Fibroblast of gingiva (primary cell): ENCODE measurements around the gene FFAR3.
"Not testable (repeated sequence)": the region's sequence is repeated elsewhere in the genome, so short reads cannot be mapped to it uniquely, and the experiment has no call there.

Experiments
- DNase-seq: peaks from one replicate; pipeline ENCODE4 v3.0.0-alpha.2; 2011; ENCODE audit warnings: low read depth

The FFAR3 gene

DNA sequence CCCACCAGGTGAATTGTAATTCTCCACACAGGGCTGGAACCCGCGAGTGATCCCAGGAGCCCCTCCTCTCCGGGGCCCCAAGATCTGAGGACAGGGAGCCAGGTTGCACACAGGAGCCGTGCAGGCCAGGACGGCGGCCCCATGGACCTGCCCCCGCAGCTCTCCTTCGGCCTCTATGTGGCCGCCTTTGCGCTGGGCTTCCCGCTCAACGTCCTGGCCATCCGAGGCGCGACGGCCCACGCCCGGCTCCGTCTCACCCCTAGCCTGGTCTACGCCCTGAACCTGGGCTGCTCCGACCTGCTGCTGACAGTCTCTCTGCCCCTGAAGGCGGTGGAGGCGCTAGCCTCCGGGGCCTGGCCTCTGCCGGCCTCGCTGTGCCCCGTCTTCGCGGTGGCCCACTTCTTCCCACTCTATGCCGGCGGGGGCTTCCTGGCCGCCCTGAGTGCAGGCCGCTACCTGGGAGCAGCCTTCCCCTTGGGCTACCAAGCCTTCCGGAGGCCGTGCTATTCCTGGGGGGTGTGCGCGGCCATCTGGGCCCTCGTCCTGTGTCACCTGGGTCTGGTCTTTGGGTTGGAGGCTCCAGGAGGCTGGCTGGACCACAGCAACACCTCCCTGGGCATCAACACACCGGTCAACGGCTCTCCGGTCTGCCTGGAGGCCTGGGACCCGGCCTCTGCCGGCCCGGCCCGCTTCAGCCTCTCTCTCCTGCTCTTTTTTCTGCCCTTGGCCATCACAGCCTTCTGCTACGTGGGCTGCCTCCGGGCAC lies 6.7 kb upstream of the FFAR3 start:
- DNase-seq, result no peak

DNA sequence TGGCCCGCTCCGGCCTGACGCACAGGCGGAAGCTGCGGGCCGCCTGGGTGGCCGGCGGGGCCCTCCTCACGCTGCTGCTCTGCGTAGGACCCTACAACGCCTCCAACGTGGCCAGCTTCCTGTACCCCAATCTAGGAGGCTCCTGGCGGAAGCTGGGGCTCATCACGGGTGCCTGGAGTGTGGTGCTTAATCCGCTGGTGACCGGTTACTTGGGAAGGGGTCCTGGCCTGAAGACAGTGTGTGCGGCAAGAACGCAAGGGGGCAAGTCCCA lies 6.1 kb upstream of the FFAR3 start:
- DNase-seq, result no peak

DNA sequence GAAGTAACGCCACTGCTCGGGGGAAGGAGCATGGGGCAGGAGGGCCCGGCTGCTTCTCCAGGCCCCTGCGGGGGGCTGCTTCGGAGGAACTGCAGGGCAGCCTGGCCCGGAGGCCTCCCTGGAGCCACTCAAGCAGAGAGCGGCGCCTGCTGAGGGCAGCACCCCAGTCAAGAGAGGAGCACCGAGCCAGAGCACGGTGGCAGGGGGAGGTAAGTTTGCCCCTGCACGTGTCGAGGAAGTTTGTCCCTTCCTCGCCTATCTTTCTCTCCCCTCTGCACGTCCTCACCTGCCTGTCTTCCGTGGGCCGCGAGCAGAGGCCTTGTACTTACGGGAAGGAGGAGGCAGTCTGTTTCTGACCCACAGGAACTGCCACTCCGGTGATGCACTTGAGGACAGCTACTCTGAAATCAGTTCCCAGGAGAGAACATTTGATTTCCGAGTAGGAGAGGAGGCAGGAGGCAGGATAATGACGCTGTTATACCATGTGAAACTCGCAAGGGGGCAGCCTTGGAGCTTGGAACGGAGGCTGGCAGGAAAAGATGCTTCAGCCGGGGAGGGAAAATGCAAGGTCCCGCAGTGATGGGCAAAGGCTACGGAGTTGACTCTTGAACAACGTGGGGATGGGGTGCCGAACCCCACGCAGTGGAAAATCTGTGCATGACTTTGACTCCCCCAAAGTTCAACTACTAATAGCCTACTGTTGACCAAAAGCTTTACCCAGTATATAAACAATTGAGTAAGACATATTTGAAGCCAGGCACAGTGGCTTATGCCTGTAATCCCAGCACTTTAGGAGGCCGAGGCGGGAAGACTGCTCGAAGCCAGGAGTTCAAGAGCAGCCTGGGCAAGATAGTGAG lies 5.6 kb upstream of the FFAR3 start:
- DNase-seq, result peak; percentile 54

DNA sequence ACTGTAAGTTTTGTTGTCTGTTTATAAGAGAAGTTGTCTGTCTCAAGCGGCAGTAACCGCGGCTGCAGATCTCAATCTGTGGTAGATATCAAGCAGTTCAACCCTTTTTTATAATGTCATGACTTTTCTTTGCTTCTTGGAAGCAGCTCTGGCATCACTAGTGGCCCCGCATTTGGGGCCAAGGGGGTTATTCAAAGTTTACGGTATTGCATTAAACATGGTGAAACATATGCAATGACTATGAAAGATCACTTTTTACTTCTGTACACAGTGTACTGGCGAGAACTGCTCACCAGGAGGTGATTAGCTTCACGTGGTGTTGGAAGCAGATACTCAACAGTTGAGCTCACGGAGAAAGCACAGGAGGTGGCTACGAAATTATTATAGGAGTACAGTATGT lies 4.6 kb upstream of the FFAR3 start:
- DNase-seq, result no peak

DNA sequence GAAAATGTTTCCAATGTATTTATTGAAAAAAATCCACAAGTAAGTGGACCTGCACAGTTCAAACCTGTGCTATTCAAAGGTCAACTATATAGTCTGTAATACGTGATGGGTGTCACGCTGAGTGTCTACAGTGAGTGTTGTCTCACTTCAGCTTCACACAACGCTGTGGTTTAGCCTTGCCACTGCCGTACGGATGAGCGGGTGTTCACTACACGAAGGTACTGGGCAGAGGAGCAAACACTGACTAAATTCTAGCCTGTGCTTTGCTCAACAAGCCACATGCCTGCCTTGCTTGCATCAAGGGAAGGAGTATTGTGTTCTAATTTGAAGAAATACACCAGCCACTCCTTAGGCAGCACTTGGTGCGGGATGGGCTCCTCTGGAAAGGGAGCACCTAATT lies 3.4 kb upstream of the FFAR3 start:
- no peak for DNase-seq

DNA sequence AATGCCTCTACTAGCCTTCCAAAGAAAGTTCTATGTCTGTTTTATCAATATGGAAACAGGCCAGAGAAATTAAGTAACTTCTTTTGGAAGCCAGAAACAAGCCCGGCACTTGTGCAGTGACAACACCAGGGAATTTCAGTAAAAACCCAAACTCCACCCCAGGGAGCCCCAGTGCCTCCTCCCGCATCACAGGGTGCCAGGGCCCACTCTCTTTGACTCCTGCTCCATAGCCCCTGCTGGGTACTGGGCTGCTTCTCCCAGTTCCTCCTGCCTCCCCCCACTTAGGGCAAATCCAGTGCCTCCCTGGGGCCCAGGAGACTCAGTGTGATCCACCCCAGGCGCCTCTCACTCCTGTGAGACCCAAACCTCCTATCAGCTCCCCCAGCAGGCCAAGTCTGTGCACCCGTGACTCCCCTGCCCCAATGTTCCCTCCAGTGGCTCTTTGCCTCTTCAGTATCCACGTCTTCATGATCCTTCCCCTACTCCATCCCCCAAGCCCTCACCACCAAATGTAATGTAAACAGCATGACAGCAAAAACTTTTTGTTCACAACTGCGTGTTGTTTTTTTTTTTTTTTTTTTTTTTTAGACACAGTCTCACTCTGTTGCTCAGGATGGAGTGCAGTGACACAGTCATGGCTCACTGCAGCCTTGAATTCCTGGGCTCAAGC lies 2.3 kb upstream of the FFAR3 start:
- DNase-seq, result no peak

DNA sequence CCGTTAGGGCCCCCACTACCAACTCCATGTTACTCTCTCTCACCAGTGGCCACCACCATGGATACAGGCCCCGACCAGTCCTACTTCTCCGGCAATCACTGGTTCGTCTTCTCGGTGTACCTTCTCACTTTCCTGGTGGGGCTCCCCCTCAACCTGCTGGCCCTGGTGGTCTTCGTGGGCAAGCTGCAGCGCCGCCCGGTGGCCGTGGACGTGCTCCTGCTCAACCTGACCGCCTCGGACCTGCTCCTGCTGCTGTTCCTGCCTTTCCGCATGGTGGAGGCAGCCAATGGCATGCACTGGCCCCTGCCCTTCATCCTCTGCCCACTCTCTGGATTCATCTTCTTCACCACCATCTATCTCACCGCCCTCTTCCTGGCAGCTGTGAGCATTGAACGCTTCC lies 574 bp downstream of the FFAR3 start:
- not testable (repeated sequence) for DNase-seq

DNA sequence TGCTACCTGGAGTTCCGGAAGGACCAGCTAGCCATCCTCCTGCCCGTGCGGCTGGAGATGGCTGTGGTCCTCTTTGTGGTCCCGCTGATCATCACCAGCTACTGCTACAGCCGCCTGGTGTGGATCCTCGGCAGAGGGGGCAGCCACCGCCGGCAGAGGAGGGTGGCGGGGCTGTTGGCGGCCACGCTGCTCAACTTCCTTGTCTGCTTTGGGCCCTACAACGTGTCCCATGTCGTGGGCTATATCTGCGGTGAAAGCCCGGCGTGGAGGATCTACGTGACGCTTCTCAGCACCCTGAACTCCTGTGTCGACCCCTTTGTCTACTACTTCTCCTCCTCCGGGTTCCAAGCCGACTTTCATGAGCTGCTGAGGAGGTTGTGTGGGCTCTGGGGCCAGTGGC lies 1.1 kb downstream of the FFAR3 start:
- not testable (repeated sequence) for DNase-seq

DNA sequence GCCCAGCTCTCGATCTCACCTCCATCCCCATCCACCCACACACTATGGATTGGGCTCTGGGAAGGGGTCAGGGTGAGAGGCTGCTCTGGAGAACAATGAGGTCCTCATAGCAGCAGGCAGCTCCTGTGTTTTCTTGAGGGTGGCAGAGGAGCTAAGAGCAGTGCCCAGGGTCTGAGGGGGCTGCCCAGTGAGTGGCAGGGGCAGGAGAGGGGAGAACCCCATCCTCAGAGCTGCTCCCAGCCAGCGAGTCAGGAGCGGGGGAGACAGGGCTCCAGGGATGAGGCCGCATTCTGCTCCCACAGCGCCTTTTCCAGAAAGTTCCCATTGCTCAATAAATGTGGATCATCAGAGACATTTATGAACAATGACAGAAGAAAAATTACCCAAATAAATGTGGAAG lies 1.8 kb downstream of the FFAR3 start:
- not testable (repeated sequence) for DNase-seq

DNA sequence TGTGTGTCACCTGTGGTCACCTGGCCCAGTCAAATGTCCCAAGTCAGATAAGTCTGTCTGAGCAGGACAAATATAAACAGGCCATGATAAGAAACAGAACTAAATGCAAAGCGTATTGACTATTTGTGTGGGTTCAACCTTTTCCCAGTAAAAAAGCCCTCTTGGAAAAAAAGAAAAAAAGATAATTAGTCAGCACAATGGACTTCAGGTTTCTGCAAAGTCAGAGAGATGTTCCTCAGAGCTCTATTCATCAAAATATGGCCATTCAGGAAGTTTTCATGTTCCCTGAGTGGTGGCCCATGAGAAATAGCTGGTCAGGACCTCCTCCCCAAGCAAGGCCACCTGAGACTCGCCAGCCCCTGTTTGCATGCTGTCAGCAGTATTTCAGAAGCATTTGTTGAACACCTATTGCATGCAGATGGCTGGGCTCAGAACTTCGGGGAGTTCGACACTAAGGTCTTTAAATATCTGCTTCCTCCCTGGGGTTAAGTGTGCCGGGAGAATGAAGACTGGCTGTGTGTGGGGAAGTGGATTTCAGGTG lies 2.7 kb downstream of the FFAR3 start:
- DNase-seq, result no peak

DNA sequence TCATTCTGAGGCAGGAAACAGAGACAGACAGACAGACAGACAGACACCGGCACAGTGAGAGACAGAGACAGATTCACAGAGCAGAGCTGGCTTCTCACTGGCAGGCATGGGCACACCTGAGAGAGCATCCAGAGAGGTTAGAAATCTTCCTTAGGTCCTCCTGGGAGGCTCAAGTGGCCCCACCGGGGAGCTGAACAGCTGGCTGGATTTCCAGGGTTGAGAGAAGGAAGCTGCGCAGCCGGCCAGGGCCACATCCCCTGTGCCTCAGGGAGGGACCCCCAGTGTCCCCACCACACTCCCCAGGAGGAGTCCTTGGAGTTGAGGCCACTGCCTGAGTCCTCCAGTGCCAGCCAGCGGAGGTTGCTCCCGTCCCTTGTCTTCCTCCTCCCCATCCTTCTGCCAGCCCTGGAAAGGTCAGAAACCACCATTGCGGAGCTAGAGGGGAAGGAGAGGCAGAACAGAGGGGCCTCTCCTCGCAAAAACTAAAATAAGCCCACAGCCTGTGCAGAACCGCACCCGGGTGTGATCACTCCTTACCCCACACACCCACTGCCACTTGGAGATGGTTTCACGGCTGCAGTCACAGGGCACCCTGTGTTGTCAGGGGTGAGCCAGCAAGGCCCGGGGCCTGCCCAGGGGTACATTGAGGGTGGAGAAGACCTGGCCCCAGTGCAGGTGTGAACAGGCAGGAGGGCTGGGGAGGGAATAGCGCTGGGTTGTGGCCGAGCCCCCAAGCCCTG lies 4.2 kb downstream of the FFAR3 start:
- no peak for DNase-seq

DNA sequence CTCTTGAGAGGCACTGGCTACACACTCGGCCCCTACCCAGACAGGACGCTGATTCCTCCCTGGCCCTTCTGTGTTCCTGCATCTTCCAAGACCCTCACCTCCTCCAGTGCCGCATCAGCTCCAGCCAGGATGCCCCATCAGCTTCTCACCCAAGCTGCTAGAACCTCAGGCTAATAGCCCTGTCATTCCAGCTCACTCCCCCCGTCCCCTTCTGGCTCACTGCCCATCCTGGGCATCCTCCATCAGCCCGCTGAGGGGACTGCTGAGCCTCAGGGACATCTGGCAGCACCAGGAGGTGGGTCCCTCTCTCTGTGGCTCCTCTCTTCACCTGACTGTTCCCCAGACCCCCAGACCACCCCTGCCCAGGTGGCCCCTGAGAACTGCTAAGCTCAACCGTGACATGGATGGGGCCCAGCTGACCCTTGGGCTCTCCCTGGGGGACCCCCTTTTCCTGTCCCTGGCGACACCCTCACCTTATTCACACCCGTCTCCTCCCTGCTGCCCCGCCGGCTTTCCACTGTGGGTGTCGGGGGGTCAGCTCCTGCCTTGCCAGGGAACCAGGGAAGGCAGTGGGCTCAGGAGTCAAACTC lies 4.8 kb downstream of the FFAR3 start:
- DNase-seq, result no peak

DNA sequence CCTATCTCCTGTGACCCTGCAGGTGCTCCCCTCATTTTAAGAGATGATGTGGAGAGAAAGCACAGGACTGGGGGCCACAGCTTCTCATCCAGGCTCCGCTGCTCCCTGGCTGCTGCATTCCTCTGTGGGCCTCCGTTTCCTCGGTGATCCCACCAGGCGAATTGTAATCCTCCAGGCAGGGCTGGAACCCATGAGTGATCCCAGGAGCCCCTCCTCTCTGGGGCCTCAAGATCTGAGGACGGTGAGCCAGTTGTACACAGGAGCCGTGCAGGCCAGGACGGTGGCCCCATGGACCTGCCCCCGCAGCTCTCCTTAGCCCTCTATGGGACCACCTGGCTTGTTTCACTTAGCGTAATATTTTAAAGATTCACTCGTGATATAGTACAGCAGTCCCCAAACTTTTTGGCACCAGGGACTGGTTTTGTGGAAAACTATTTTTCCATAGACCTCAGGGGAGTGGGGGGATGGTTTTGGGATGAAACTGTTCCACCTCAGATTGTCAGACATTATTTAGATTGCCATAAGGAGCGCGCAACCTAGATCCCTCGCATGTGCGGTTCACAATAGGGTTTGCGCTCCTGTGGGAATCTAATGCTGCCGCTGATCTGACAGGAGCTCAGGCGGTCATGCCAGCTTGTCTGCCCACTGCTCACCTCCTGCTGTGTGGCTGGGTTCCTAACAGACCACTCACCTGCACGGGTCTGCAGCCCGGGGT lies 5.6 kb downstream of the FFAR3 start:
- no peak for DNase-seq

DNA sequence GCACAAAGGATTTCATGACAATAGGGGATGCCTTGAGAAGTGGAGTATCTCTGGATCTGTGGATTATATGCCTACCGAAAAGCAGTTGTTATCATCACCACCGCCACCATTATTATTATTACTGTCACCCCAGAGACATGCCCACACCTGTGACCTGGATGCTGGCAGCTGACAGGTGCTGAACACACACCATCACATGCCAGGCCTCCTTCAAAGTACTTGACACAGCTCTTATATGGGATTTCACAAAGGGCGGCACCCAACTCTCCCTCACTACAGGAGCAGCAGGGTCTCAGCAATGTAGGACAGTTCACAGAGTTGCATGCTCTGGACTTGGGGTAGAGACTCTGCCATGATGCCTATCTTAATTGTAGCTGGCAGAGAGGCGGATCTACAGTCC lies 7.0 kb downstream of the FFAR3 start:
- no peak for DNase-seq

DNA sequence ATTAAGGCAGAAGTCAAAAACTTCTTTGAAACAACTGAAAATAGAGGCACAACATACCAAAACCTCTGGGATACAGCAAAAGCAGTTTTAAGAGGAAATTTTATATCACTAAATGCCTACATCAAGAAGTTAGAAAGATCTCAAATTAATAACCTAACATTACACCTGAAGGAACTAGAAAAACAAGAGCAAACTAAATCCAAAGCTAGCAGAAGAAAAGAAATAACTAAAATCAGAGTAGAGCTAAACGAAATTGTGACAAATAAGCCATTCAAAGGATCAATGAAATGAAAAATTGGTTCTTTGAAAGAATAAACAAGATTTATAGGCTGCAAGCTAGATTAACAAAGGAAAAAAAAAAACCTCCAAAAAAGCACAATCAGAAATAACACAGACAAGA lies 10.1 kb downstream of the FFAR3 start:
- no peak for DNase-seq

DNA sequence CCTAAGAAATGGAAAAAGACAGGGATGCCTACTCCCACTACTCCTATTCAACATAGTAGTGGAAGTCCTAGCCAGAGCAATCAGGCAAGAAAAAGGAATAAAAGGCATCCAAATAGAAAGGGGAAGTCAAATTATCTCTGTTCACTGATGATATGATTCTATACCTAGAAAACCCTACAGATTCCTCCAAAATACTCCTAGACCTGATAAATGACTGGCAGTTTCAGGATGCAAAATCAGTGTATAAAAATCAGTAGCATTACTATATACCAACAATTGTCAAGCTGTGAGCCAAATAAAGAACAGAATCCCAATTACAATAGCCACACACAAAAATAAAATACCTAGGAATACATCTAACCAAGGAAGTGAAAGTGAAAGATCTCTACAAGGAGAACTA lies 11.3 kb downstream of the FFAR3 start:
- DNase-seq, result no peak

DNA sequence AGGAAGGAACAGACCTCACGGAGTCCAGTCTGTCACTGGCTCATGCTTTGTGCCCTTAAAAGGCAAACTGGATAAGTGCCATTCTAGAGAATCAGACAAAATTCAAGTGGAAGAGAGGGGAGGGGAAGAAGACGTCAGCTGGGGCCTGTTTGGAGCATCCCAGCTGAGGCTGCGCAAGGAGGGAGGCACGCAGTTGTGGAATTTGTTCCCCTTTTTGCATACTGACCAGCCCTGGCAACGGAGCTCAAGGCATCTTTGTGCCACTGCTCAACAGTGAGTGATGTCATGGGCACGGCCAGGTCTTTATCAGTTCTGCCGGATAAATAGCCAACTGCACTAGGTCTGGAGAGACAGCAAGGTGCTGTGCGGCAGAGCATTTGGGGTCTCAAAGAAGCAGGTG lies 12.5 kb downstream of the FFAR3 start, which contains the start of gene GPR42:
GPR42 (plus strand) TSS at position 347 of the 400 bp plus-strand sequence. CDS start 292 bp downstream, outside the sequence.
- no peak for DNase-seq

DNA sequence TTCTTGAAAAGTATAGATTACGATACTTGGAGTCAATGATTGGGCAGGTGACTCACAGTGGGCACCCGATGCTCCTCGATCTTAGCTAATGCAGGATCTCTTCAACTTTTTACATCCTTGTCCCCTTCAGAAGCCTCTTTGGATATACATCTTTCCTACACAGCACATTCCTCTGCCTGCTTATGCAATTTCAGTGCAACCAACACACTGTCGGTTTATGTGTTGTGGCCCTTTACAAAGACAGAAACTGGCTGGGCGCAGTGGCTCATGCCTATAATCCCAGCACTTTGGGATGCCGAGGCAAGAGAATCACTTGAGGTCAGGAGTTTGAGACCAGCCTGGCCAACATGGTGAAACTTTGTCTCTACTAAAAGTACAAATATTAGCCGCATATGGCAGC lies 15.2 kb downstream of the FFAR3 start:
- DNase-seq, result no peak

DNA sequence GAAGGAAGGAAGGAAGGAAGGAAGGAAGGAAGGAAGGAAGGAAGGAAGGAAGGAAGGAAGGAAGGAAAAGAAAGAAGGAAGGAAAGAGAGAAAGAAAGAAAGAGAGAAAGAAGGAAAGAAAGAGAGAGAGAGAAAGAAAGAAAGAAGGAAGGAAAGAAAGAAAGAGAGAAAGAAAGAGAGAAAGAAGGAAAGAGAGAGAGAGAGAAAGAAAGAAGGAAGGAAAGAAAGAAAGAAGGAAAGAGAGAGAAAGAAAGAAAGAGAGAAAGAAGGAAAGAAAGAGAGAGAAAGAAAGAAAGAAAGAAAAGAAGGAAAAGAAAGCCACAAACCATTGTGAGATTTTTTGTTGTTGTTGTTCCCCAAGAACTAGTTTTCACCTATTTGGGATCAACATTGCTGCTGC lies 15.8 kb downstream of the FFAR3 start:
- DNase-seq, result not testable (repeated sequence)

DNA sequence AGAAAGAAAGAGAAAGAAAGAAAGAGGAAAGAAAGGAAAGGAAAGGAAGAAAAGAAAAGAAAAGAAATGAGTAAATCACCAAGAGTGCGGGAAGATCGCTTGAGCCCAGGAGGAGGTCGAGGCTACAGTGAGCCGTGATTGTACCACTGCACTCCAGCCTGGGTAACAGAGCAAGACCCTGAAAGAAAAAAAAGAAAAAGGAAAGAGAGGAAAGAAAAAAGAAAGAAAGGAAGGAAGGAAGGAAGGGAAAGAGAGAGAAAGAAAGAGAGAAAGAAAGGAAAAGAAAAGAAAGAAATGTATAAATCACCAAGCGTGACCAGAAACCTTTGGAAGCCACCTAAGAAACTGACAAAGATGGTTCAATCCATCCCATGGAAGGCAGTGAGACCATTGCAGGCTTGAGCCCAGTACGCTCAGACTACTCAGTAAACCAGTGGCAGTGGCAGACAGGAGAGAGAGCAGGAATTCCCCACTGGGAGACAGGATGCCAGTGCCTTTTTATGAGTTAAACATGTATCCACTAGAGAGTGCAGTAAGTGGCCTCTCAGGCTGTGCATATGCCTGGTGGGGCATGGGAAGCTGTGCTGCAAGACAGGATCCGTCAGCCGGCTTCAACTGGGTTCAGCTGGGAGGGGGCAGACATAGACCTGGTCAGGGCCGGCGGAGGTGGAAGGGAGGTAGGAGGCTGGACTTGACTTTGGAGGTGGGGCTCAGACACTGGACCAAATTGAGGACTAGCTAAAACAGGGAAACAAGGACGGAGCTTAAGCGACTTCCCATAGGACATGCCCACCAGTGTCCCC lies 17.4 kb downstream of the FFAR3 start:
- no peak for DNase-seq
